HTR-8/SVneo (cell line): ENCODE results near the gene ILK.

ENCODE experiments used
- DNase-seq: peaks from one replicate; pipeline ENCODE4 v3.0.0; 2011; ENCODE audit warnings: low spot score, mixed read lengths; ENCODE audit not compliant: insufficient read length
- FAIRE-seq: peaks from 2 replicates; lab custom pipeline; 2011; peaks lifted over from hg19 to GRCh38; lab: Jason Lieb, UNC

Gene ILK

DNA sequence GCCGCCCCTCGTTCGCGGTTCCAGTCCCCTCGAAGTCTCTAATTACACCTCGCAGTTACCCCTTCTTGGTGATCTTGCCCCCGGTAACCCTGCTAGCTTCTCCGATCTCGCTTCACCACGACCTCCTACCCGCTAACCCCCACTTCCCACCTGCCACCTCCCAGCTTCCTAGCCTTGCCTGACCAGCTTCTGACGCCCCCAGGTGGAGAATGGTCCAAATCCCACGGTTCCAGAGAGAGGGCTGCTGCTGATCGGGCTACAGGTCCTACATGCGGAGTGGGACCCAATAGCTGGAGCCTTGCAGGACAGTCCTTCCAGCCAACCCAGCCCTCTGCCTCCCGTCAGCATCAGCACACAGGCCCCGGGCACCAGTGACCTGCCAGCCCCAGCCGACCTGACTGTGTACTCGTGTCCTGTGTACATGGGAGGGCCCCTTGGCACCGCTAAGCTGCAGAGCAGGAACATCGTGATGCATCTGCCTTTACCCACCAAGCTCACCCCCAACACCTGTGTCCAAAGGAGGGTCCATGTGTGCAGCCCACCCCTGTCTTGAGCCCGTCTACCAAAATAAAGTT, 32.1 kb upstream of the ILK start:
- FAIRE-seq (no peak), DNase-seq (no peak)

DNA sequence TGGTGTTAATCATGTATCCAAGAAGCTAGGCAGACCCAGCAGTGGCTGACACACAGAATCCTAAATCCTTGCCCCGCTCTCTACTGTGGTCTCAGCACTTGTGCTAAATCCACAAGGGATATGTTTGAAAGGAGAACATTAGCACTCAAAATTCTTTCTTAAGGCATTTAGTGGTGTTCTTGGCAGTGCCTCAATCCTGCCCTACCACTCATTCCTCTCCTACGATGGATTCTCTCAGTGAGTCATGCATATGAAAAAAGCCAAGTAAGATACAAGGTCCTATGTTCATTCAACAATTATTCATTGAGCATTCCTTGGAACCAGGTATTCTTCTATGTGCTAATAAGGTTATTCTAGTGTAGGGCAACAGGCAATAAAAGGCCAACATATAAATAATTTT, 31.4 kb upstream of the ILK start:
- no peak for DNase-seq
- FAIRE-seq = no peak

DNA sequence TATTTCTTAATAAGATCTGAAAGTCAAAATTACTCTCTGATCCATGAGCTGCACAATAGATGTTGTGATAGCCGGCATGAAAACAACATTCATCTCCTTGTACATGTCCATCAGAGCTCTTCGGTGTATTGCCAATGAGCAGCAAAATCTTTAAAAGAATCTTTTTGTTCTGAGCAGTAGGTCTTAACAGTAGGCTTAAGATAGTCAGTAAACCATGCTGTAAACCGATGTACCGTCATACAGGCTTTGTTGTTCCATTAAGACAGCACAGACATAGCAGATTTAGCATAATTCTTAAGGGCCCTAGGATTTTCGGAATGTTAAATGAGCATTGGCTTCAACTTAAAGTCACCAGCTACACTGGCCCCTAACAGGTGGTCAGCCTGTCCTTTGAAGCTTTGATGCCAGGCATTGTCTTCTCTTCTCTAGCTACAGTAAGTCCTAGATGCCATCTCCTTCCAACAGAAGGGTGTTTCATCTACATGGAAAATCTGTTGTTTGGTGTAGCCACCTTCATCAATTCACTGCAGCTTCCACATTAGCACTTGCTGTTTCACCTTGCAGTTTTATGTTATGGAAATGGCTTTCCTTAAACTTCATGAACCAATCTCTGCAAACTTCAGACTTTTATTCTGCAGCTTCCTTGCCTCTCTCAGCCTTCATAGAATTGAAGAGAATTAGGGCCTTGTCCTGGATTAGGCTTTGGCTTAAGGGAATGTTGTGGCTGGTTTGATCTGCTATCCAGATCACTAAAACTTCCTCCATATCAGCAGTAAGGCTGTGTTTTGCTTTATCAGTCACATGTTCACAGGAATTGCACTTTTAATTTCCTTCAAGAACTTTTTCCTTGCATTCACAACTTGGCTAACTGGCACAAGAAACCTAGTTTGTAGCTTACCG, 28.5 kb upstream of the ILK start:
- DNase-seq (no peak), FAIRE-seq (no peak)

DNA sequence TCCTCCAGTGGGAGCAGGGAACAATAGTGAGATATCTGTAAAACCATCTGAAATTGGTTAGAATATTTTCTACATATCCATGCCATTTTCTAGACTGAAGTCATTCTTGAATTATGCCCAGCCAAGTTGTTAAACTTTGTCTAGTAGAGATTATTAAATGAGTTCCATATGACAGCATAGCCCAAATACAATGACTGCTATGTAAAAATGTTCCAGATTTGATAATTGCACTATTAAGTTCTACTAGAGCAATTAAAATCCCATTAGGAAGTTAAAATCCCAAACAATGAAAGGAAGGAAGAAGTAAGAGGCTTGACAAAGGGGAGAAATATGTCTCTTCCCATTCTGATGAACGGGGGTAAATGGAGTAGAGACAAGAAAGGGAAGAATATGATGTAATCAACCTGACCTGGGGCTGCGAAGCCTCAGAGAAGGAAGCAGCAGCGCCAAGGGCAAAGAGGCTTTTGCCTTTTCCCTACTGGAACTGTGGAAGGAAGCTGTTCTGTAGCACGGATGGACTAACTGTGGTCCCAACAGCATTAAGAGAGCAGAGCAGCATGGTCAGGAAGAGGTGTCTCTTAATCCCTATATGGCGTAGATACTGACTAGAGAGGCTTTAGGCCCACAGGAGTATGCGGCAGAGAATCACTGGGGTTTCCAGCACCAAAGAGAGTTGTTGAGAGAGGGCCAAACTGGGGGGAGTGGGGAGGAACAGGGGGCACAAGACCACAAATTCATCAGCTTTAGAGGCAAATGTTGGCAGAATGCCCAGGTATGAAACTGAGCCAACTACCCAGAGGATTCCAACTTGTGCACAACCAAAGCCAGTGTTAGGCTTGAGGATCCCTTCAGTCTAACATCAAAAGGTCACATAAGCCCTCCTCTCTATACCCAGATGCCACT, 26.9 kb upstream of the ILK start:
- FAIRE-seq = no peak

DNA sequence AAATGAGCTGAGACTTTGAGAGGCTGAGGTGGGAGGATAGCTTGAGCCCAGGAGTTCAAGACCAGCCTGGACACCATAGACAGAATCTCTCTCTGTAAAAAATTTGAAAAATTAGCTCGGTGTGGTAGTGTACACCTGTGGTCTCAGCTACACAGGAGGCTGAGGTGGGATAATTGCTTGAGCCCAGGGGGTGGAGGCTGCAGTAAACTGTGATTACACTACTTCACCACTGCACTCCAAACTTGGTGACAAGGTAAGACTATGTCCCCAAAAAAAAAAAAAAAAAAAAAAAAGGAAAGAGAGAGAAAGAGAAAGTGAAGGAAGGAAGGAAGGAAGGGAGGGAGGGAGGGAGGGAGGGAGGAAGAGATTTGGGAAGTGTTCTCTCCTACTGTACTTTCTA, 25.4 kb upstream of the ILK start:
- no peak for FAIRE-seq
- DNase-seq = no peak

More for the DNA sequence above, 26.9 kb upstream of the ILK start:
- DNase-seq = no peak

DNA sequence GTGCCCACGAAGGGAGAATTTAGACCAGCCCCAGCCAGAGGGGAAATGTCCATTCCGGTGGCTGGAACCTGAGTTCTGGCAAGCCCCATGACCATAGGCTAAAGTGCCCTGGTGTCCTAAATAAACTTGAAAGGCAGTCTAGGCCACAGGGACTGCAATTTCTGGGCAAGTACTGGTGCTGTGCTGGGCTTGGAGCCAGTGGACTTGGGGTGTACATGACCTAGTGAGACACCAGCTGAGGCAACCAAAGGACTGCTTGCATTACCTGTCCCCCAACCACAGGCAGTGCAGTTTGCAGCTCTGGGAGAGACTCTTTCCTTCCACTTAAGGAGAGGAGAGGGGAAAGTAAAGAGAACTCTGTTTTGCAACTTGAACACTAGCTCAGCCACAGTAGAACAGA, 23.9 kb upstream of the ILK start:
- FAIRE-seq (no peak), DNase-seq (no peak)

DNA sequence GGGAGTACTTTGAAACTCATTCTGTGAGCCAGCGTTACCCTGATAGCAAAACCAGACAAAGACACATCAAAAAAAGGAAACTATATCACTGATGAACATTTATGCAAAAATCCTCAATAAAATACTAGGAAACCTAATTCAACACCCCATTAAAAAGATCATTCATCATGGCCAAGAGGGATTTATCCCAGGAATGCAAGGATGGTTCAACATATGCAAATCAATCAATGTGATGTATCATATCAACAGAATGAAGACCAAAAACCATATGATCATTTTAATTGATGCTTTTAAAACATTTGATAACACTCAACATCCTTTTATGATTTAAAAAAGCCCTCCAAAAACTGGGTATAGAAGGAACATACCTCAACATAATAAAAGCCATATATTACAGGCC, 20.0 kb upstream of the ILK start:
- DNase-seq (no peak), FAIRE-seq (no peak)

DNA sequence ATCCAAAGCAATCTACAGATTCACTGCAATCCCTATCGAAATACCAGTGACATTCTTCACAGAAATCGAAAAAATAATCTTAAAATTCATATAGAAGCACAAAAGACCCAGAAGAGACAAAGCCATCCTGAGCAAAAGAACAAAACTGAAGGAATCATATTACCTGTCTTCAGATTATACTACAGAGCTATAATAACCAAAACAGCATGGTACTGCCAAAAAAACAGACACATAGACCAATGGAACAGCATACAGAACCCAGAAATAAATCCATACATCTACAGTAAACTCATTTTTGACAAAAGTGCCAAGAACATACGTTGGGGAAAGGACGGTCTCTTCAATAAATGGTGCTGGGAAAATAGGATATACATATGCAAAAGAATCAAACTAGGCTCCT, 19.0 kb upstream of the ILK start:
- no peak for FAIRE-seq
- DNase-seq = no peak

DNA sequence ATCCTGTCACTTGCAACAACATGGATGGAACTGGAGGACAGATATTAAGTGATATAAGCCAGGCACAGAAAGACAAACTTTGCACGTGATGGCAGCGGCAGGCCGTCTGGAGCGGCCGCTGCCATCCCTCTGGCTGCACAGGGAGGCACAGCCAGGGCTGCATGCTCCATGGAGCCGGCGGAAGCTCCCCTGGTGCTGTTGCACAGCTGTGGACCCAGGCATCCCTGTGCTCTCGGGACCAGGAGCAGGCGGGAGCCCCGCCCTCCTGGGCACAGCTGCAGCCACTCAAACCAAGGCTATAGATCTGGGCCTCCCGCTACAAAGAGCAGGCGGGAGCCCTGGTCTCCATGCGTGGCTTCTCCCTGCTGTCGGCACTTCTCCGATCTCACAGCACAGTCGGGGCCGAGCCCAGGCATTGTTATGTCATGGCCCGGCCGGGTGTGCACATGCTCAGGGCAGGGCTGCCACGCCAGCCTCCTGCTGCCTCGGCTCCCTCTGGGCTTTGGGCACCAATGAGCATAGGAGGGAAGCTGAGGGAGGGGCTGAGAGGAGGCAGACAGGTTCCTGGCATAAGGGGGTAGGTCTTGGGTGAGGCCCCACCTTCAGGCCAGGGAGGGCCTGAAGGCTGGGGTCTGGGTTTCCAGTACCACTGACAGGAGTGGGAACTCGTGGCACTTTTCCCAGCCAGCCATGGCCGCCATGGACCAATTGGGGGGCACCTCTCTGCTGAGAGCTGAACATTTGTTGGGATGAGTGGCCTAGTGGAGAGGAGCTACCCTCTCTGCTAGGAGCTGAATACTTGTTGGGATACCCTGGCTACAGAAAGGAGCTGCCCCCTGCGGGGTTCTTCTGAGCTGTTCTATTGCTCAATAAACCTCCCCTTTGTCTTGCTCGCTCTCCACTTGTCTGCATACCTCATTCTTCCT, 16.9 kb upstream of the ILK start:
- FAIRE-seq (no peak), DNase-seq (no peak)

DNA sequence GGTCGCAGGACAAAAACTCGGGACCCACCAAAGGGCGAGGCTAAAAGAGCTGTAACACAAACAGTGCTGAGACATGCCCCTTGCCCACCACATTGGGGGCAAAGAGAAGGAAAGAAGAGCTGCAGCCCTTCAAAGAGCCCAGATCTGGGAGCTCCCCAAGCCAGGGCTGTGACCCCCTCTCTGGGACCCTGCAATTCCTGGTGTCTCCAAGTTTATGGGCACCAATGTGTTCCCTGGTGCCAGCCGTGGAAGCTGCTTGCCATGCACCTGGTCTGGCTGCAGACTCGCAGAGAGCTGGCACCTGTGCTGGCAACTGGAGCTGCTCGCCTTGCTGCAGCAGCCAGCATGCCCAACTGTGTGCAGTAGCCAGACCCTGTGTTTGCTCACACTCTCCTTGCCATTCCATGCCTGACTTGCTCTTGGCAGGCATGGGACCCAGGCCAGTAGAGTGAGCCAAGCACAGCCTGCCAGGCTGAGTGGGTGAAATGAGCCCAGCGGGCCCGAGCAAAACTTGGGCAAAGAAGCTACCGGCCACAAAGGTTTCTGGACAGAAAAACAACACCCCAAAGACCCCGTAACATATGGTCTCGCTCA, 16.1 kb upstream of the ILK start:
- DNase-seq (no peak), FAIRE-seq (no peak)

DNA sequence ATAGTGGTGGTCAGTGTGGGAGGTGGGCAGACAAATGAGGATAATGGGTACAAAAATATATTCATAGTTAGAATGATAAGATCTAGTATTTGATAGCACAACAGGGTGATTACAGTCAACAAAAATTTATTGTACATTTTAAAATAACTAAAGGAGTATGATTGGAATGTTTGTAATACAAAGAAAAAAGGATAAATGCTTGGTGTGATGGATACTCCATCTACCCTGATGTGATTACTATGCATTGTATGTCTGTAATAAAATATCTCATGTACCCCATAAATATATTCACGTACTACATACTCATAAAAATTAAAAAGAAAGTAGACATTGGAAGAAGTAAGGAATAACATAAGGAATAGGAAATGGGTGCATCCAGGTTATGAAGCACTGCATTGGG, 15.6 kb upstream of the ILK start:
- FAIRE-seq = no peak
- no peak for DNase-seq

DNA sequence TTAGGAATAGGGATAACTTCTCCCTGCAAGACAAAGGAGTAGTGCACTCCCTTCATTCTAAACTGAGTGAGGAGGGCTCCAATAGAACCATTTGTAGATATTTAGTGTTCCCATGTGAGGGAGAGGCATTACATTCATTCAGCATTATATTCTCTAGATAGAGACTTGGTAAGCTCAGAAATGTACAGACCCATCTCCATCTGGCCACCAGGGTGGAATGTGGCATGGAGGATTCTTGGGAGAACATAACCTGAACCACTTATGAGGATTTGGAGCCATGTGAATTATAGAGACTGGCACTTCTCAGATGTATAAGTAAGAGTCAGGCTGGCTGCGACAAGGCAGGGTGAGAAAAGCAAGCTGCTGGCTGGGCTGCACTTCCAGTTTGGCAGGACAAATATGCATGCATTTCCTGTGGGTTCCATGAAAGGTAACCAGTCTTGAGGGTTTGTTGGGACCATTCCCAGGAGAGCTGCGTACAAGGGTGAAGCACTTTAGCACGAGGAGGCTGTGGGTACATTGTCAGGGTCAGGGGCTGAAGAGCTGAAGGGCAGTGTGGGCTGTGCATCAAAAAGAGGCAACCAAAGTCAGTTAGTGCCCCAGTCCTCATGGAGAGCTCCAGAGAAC, 9.3 kb upstream of the ILK start:
- FAIRE-seq (no peak), DNase-seq (no peak)

DNA sequence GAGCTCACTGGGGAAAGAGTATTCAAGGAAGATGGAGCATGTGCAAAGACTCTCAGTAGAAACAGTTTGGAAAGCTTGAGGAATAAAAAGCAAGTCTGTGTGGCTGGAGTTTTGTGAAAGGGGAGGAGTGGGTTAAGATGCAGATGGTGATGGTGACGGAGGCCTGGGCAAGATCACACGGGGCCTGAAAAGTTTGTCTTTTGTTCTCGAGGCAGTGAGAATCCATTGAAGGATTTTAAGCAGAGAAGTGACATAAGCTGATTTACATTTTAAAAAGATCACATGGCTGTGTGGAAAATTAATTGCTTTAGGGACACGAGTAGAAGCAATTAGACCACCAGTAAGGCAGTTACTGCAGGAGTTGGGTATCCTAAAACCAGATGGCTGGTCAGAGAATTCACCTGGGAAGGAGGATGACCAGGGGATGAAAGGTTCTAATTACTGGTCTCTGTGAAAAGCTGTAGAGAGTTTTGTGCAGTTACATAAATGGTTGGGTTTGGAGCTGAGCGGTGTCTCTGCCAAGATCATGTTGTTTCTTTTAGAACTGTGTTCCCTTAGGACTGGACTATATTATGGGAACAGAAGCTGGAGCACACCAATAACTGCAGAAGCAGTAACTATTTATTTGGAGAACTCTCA, 7.2 kb upstream of the ILK start:
- FAIRE-seq = no peak
- no peak for DNase-seq

DNA sequence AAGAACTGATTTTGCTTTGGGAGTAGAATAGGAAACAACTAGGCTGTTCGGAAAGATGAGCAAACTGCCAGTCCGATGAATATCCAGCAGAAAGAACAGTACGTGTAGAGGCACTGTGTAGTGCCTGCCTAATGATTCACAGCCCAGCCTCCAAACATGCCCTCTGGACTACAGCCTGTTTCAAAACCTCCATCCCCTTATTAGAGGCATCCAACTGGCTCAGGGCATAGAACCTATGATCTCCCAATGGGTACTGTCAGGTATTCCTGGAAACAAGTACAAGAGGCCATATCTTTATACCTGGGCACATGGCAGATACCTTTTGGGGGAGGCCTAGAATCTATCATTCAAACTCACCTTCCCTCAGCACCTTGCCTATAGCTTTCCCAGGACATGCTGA, 5.0 kb upstream of the ILK start:
- FAIRE-seq = no peak
- DNase-seq = no peak

DNA sequence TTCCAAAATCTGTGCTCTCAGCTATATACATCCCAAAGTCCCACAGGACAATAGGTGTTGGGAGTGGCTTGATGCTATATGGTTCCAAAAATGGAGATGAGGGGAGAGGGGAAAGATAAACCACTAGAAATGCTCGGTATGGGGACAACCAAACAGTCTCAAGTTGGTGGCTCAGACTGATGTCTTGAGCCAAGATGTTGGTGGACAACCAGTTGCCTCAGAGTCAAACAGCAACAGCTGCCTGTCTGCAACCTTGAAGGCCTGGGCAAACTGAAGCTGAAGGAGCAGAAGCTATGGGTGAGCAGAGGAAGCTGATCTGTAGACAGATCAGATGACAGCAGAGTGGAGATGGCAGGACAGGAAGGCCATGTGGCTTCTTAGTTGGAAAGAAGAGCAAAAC, 4.1 kb upstream of the ILK start:
- FAIRE-seq (no peak), DNase-seq (no peak)

DNA sequence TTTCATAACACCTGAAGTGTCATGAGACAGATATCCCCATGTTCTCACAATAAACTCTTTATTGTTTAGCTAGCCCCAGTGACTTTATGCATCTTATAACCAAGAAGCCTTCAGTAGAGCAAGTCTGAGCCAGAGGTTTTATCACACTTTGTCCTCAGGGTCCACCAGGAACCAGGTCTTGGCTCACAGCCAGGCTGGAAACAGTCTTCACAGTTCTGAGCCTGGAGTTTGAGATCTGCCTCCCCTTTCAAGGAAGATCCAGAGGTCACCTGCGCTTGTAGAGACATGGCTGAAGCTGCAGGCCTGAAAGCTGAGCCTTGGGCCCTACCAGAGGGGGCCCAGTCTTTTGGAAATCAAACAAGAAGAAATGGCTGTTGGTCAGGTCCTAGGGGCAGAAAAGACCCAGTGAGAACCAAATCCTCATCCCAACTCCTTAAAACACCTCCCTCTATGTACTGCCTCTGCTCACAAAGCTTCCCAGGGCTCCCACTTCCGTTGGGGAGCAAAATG, 3.6 kb upstream of the ILK start:
- no peak for DNase-seq
- FAIRE-seq = no peak

DNA sequence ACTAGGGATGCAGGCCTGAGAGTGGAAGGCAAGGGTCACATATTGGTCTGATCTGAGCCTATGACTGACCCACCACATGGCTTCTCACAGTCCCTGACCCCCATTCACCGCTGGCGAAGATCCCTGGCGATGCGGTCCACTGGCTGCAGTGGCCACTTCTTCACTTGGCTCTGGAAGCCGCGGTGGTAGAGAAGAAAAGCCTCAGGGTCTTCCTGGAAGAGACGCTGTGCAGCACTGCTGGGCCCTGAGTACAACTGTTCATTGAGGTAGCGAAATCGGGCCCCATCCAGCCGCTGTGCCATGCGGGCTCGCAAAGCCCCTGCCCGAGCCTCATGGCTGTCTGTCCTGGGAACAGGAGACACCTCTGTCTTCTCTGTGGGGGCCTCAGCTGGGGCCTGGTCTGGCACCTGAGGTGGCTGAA, 2.5 kb upstream of the ILK start:
- DNase-seq (no peak), FAIRE-seq (no peak)
